Measurements from ENCODE around the gene NTSR1. TPM values are rescaled to one million over a fixed set of nuclear protein-coding genes. Genes with fewer than 3 reads are reported as not detected.
A peak's percentile ranks its signal among the peaks of the same experiment; 100 is the strongest.

The NTSR1 gene
- total and polyA plus RNA-seq, 2 of the 13 experiments (the other 11 are each of a cell fraction or from before 2014, with no cell fraction given): 0.09 to 0.12 TPM

DNA sequence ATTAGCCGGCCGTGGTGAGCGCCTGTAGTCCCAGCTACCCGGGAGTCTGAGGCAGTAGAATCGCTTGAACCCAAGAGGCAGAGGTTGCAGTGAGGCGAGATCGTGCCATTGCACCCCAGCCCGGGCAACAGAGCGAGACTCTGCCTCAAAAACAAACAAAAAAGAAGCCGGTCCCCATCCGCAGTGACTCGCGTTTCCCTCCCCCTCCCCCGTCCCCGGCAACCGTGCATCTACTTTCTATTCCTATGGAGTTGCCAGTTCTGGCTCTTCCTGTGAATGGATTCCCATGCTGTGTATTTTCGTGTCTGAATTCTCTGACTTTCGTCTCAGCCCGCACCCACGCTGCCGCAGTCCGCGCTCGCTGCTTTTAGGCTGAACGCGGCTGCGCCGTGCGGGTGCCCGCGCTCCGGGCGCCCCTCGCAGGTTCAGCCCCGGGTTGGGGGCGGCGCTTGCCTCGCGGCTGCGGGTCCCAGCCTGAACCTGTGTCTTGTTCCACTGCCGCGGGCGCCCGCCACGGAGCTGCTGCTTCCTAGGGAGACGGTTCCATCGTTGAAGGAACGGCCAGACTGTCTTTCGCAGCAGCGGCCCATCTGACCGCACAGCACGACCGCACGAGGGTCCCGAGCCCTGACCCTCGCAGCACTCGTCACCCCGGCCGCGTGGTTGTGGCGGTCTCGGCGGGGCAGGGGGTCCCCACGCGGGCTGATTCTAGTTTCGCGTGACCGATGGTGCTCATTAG, 86.6 kb downstream of the NTSR1 start (continued):
- no peak for TF ChIP-seq IRF1 (CRISPR knock-in tag; IDR thresholded peaks at IDR 0.05; ENCODE audit: low read depth)
- no peak; the same call in 1 of the 2 replicates for TF ChIP-seq ZNF619 (CRISPR knock-in tag; IDR thresholded peaks at IDR 0.05)

- Histone ChIP-seq H3K9me3 (ENCODE audit: low read length) (no peaks in the 10 kb centered on the region), H3K27me3 (ENCODE audit: control insufficient read depth in 1 of 2, insufficient read depth in 2 of 2, low read length in 2 of 2) (peaks cover 1 to 15% of the 10 kb centered on the region in 2 experiments; a peak in 3 of 5 replicates), H3K4me2 (ENCODE audit: low read depth, low read length) (peak overlapping the region; percentile 99), H3K4me3 (replicated peaks in 1 of 3; ENCODE audit: insufficient read depth in 1 of 3, low read depth in 2 of 3, low read length in 3 of 3) (peak overlapping the region; percentile 62 to 84 (median 79); a peak in 5 of 6 replicates), H3K4me1 (ENCODE audit: insufficient read depth, low read length) (peaks cover 36% of the 10 kb centered on the region), H3K79me2 (ENCODE audit: insufficient read depth, low read length) (peaks cover 8% of the 10 kb centered on the region), H3K9ac (ENCODE audit: insufficient read depth, low read depth, low read length) (peak overlapping the region; percentile 84), H3K27ac (ENCODE audit: extremely low read length, insufficient read depth, low read length) (peak overlapping the region; percentile 52), H4K20me1 (ENCODE audit: insufficient read depth, low read length) (peaks cover 5% of the 10 kb centered on the region; the same call in 1 of the 2 replicates), H2AFZ (ENCODE audit: low read length) (no peak overlapping the region), H3K36me3 (replicated peaks in 1 of 2; ENCODE audit: control insufficient read depth in 1 of 2, insufficient read depth in 2 of 2, low read length in 2 of 2) (peaks cover 27 to 36% of the 10 kb centered on the region in 2 experiments)
- ChIA-PET CTCF (ENCODE audit: low intra/inter-chr PET ratio, low total read pairs) (no interaction called here), POLR2A (interaction anchor here (0.6 to 4.2 kb wide), 7 partner anchors 9 to 385 kb away, joined by 3 to 110 read pairs (median 12); partner anchors contain the start of genes COL9A3 and OGFR)
- WGBS (ENCODE audit: low lambda C conversion rate): 43% methylated on average over 25 of the region's 53 CpGs
- in situ Hi-C loops (cut with HindIII; ENCODE audit: extremely low pct_ligation_motif_present, low pct_unique_long_range_greater_than_20kb) (loop anchor here (25.0 kb wide), 1 partner anchor 285 kb away; no protein-coding TSS in a partner anchor), intact Hi-C loops (cut with micrococcal nuclease; ENCODE audit: unreplicated experiment) (loop anchor here (10.0 kb wide), 1 partner anchor 422 kb away; no protein-coding TSS in a partner anchor)
- no peak for DNase-seq (ENCODE audit: low spot score)
- TSS peak; percentile 21 for BruUV-seq (replicated peaks)
- no peak for ATAC-seq
- no peak for FAIRE-seq
- TF ChIP-seq KLF6 (CRISPR knock-in tag; IDR thresholded peaks at IDR 0.05) (no peak), JUN (CRISPR knock-in tag; IDR thresholded peaks at IDR 0.05) (no peak), KLF15 (CRISPR knock-in tag; IDR thresholded peaks at IDR 0.05; ENCODE audit: borderline replicate concordance) (no peak), THYN1 (CRISPR knock-in tag; IDR thresholded peaks at IDR 0.05; ENCODE audit: borderline replicate concordance, low read depth) (no peak), SP4 (CRISPR knock-in tag; IDR thresholded peaks at IDR 0.05) (no peak), BORCS8-MEF2B (CRISPR knock-in tag; IDR thresholded peaks at IDR 0.05) (no peak), BCL6 (CRISPR knock-in tag; IDR thresholded peaks at IDR 0.05) (no peak), CBFB (CRISPR knock-in tag; IDR thresholded peaks at IDR 0.05) (no peak), GPN1 (CRISPR knock-in tag; IDR thresholded peaks at IDR 0.05; ENCODE audit: borderline replicate concordance) (no peak), PRPF4 (IDR thresholded peaks at IDR 0.05; ENCODE audit: low read depth, low read length, poor library complexity, severe bottlenecking) (peak; percentile 32), HNF1B (CRISPR knock-in tag; IDR thresholded peaks at IDR 0.05) (no peak), ZNF619 (CRISPR knock-in tag; IDR thresholded peaks at IDR 0.05) (0 out of 2 replicates have a peak, but pooled peaks have one; percentile 48), PCBP2 (optimal IDR thresholded peaks at IDR 0.05; ENCODE audit: low read depth, low read length, poor library complexity, severe bottlenecking) (no peak), HNRNPH1 (optimal IDR thresholded peaks at IDR 0.05; ENCODE audit: low read depth, low read length) (no peak), SOX5 (CRISPR knock-in tag; IDR thresholded peaks at IDR 0.05; ENCODE audit: borderline replicate concordance) (no peak), KLF11 (CRISPR knock-in tag; IDR thresholded peaks at IDR 0.05) (no peak), RBM22 (optimal IDR thresholded peaks at IDR 0.05; ENCODE audit: low read length) (no peak), KAT2B (IDR thresholded peaks at IDR 0.05; ENCODE audit: borderline replicate concordance, low read depth, low read length) (no peak), EED (CRISPR knock-in tag; IDR thresholded peaks at IDR 0.05) (no peak)
These were observed 88.3 kb downstream of the NTSR1 start for GRCh38 chr20:62796699-62797491.
